Retina (tissue), 1 donor: Measurements from ENCODE around the gene SUSD1.
"Not testable (repeated sequence)": the region's sequence is repeated elsewhere in the genome, so short reads cannot be mapped to it uniquely, and the experiment has no call there.

Source experiments
- DNase-seq: peaks from one replicate; pipeline ENCODE4 v3.0.0-alpha.2; 2016

The SUSD1 gene

DNA sequence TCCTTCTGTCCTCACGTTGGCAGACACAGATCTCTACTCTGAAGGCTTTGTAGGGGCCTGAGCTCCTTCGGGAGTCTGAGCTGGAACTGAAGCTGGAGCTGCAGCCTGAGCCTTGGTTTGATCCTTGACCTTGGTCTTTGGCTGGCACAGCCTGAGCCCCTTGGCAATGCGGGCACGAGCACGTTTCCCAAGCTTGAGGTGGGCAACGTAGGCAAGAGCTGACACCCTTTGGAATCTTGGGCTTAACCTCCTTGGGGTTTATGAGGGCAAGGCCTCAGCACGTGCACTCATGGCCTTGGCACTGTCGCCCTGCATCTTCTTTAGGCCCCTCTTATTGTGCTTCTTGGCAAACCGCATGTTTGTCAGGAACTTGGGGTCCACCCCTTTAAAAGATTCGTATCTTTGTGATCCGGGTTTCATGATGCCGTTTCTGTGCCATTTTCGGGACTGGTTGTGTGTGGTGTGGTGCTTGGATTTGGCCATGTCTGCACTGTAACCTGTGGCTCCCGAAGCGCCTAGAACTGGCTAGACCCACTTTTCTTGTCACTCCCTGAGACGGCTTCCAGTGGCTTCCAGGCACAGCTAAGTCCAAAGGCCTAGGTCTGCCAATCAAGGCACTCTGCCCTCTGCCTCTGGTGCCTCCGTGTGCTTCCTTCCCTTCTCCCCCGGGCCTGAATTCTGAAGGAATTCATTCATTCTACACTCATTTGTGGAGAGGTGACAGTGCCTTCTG is 1.4 kb downstream of the SUSD1 start:
- DNase-seq: no peak

DNA sequence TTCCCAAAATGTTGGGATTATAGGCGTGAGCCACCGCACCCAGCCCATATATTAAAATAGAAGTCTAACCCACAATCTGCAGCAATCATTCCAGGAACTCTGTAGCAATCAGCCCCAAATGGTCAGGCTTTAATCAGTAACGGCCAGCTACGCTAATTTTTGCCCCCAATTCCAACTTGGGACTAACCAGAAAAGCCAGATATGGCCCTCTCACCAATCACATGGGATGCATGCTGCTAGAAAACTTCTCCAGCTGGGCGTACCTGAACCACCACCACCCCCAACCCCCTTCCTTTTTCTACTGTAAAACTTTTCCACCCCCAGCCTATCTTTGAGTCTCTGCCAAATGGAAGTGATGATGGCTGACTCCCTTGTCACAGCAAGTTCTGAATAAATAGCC is 4.1 kb downstream of the SUSD1 start:
- DNase-seq: no peak

- no peak for DNase-seq
Observed at GRCh38 chr9:112170235-112170634, 4.9 kb downstream of the SUSD1 start.

GRCh38 chr9:112169368-112169767 is 5.7 kb downstream of the SUSD1 start:
- DNase-seq: no peak

GRCh38 chr9:112168197-112168596 is 6.9 kb downstream of the SUSD1 start:
- DNase-seq: no peak

DNA sequence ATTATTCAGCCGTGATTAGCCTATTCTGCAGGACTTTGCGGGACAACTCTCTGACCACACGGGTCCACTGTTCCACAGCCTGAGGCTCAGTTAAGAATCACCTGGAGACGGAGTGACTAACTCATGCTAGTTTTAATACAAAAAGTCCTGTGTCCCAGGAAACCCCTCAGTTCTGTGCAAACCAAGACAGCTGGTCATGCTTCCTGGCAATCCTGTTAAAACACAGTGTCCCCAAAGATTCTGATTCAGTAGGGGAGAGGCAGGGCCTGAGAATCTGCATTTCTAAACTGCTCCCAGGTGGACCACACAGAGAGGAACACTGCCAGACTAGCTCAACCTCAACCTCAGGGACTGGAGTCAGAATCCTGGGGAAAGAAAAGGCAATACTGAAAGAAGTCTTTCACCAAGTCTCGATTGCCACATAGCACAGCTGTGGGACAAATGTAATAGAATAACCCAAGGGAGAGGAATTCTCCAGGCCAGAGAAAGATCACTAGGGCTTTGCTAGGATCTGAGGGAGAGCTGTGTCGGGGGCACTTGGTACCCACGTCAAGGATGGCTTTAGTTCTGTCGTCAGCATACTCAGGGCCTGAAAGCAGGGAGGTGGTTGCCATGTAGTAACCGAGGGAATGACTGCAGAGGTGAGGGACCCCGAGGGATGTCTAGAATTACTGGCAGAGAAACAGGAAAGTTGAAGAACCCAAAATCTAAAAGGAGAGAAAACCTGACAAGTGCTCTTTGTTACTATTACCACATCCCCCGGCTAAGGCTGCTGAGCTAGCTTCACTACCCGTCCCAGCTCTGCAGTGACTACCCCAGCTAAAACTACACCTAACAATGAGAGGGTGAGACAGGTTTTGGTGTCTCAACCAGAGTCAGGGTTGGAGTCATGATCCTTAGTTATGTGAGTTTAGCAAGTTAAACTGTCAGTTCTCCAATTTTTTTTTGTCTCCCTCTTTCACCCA is 8.6 kb downstream of the SUSD1 start:
- DNase-seq: no peak

DNA sequence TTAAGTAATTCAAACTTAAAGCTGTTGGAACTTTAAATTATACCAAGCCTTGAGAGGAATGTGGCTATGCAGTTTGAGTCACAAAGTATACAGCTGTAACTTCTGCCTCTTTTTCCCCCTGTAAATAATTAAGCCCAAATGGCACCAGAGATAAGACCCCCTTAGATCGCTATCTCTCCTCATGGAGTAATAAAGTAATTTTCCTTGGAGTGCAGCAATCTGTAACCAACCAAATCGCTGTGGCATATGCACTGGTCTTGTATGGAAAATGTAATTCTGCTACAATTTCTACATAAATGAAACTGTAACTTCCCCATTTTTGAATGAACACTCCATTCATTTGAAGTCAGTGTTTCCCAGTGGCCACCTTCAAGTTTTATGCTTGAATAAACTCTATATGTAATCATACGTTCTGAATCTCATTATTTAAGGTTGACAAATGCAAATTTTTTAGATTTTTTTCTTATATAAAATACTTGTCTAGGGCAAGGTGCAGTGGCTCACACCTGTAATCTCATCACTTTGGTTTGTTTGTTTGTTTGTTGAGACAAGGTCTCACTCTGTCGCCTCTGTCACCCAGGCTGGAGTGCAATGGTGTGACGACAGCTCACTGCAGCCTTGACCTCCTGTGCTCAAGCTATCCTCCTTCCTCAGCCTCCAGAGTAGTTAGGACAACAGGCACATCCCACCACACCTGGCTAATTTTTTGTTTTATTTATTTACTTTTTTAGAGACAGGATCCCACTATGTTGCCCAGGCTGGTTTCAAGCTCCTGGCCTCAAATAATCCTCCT is 12.3 kb downstream of the SUSD1 start:
- no peak for DNase-seq

- no peak for DNase-seq
Observed at GRCh38 chr9:112159781-112160180, 15.3 kb downstream of the SUSD1 start.

DNA sequence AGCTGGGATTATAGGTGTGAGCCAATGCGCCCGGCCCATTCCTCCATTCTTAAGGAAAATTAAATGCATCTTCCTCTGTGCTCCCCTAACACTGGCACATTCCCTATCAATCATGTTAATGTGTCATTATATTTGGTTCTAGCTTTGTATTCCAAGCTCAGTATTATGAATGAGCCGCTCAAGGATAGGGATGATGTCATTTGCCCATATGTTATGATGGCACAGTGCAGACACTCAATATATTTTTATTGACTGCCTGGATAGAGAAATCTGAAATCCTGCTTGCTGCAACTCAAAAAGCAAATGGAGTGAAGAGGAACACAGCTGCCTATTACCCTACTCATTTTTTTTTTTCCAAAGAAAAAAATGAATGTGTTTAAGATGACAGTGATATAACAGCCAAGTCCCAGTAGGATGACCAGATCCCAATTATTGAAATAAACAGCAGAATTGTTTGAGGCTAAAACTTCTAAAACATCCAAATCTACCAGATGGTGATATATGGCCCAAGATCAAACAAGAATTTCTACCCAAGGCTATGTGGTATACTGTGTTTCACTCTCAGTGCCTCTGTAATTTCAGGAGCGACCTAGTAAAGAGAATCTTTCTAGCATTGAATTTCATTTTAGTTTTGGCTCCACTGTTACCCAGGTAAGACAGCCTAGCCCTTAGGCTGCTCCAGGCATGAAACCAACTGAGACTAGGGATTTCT is 16.3 kb downstream of the SUSD1 start:
- no peak for DNase-seq

DNA sequence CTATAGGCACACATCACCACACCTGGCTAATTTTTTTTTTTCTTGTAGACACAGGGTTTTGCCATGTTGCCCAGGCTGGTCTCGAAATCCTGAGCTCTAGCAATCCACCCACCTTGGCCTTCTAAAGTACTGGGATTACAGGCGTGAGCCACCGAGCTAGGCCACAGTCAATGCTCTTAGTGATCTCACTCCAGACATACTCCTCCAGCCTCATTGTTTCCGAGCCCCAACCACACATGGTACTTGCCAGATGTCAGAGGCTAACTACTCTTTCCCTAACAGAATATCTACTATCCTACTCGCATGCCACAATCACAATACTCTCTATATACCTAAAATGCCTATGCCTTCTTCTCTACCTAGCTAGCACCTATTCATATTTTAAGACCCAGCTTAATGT is 17.1 kb downstream of the SUSD1 start:
- DNase-seq: no peak

GRCh38 chr9:112157087-112157486 is 18.0 kb downstream of the SUSD1 start:
- no peak for DNase-seq

GRCh38 chr9:112149211-112149610 is 25.9 kb downstream of the SUSD1 start:
- DNase-seq: no peak

DNA sequence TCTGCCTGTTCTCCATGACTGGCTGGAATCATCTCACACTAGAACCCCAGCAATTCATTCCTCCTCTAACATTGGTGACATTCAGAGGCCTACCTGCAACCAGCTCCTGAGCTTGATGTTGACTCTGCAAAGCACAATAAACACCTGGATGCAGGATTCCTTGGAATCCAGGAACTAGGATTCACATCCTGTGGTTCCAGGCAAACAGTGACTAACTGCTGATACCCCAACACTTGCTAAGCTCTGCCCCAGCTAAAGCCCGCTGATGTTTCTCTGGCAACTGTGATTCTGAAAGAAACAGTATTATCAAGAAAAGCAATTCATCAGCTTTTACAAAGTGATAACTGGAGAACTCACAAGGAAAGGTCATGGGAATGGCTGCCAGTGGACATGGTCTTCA is 29.2 kb downstream of the SUSD1 start:
- DNase-seq: no peak

DNA sequence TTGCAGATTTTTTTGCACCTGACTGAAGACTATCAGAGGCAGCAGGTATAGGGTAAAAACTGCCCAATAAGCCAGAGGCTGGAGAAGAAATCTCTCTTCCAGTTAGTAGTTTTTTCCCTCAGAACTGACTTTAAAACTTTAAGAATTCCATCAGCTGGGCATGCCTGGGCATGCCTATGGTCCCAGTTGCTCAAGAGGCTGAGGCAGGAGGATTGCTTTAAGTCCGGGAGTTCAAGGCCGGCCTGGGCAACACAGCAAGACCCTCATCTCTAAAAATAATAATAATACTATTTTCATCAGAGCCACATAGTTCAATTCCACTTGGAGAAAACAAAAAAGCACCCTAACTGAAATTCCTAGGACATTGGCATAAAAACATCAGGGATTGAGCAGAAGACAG is 30.3 kb downstream of the SUSD1 start:
- DNase-seq: no peak

- no peak for DNase-seq
Observed at GRCh38 chr9:112142420-112142819, 32.7 kb downstream of the SUSD1 start.

DNA sequence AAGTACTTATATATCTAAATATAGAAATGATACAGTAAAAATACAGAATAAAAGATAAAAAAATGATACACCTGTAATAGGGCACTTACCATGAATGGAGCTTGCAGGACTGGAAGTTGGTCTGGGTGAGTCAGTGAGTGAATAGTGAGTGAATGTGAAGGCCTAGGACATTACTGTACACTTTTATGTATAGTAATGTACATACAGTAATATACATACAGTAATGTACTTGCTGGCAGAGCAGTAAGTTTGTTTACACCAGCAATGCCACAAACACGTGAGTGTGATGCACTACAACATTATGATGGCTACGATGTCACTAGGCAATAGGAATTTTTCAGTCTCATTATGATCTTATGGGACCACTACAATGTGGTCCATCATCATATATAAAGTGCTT is 34.2 kb downstream of the SUSD1 start:
- no peak for DNase-seq

GRCh38 chr9:112137066-112137465 is 38.0 kb downstream of the SUSD1 start:
- DNase-seq: no peak

GRCh38 chr9:112135706-112136105 is 39.4 kb downstream of the SUSD1 start:
- DNase-seq: no peak

- not testable (repeated sequence) for DNase-seq
Observed at GRCh38 chr9:112133806-112134205, 41.3 kb downstream of the SUSD1 start.

GRCh38 chr9:112132356-112132755 is 42.7 kb downstream of the SUSD1 start:
- DNase-seq: no peak

DNA sequence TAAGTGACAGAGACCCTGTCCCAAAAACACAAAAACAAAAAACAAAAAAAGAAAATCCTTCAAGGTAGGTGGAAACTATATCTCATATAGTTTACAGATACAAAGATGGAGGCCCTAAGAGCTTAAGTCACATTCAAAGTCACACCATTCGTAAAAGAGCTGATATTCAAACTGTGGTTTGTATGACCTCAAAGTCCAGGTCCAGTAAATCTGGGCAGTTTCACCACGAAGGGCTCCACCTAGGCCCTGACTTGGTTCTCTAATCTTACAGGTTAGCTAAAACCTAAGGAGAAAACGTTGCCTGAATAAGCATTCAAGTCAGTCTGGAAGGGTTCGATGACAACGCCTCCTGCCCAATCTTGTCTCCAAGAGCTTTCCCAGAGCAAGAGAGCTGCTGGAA is 44.1 kb downstream of the SUSD1 start:
- DNase-seq: no peak

GRCh38 chr9:112130347-112130746 is 44.8 kb downstream of the SUSD1 start:
- DNase-seq: no peak

DNA sequence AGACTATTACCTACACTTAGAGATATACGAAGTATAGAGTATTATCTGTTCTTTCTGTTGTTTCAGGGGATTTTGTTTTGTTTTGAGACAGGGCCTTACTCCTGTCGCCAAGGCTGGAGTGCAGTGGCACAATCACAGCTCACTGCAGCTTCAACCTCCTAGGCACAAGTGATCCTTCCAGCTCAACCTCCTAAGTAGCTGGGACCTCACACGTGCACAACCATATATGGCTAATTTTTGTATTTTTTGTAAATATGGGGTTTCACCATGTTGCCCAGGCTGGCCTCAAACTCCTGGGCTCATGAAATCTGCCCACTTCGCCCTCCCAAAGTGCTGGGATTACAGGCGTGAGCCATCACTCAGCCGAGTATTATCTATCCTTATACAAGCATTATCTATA is 45.9 kb downstream of the SUSD1 start:
- DNase-seq: no peak
